Neuron (in vitro differentiated cells): ENCODE data around the gene ARID5B.
A peak's percentile ranks its signal among the peaks of the same experiment; 100 is the strongest.

Experiments used
- H2AFZ ChIP-seq: one replicate; pipeline ENCODE4 v1.6.1; 2013; ENCODE audit warnings: low read depth, mild to moderate bottlenecking, inconsistent platforms, low read length, moderate library complexity
- H3K27me3 ChIP-seq: one replicate; pipeline ENCODE4 v1.6.1; 2013; ENCODE audit warnings: low read length; ENCODE audit not compliant: insufficient read depth
- H3K36me3 ChIP-seq: one replicate; pipeline ENCODE4 v1.6.1; 2013; ENCODE audit warnings: low read length; ENCODE audit not compliant: insufficient read depth
- H3K4me1 ChIP-seq: one replicate; pipeline ENCODE4 v1.6.1; 2013; ENCODE audit warnings: low read length; ENCODE audit not compliant: insufficient read depth
- H3K4me3 ChIP-seq: 2 replicates; pipeline ENCODE4 v1.5.1; 2013; ENCODE audit warnings: mild to moderate bottlenecking, low read length, moderate library complexity
- H3K9me3 ChIP-seq: one replicate; pipeline ENCODE4 v1.6.1; 2013; ENCODE audit warnings: low read length

ARID5B gene

DNA sequence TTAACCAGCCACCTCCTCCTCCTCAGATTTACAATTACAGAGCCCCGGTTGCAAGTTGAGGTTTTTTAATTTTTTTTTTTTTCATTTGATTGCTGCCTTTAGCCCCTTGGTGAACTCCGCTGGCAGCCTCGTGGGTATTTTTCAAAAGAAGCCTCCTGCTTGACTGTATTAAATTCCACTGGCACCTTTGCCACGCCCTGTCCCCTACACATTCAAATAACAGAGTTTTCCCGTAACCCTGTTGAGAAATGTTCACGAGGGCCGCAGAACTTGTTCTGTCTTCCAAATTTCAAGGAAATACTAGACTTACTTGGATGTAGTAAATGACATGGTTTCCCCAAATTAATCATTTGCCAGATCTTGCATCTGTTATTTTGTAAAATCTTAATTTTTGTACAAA is 167.0 kb downstream of the ARID5B start:
- no peaks in the 10 kb centered on the region for H3K9me3 ChIP-seq
- H3K36me3 ChIP-seq = peaks cover 33% of the 10 kb centered on the region
- no peaks in the 10 kb centered on the region for H3K4me1 ChIP-seq
- no peak overlapping the region for H3K4me3 ChIP-seq
- H2AFZ ChIP-seq = no peak overlapping the region
- no peaks in the 10 kb centered on the region for H3K27me3 ChIP-seq

GRCh38 chr10:62069452-62070178 is 168.1 kb downstream of the ARID5B start:
- Histone ChIP-seq H3K36me3 (peaks cover 35% of the 10 kb centered on the region), H2AFZ (no peak overlapping the region), H3K9me3 (no peaks in the 10 kb centered on the region), H3K27me3 (no peaks in the 10 kb centered on the region), H3K4me3 (no peak overlapping the region), H3K4me1 (no peaks in the 10 kb centered on the region)

- Histone ChIP-seq H3K9me3 (no peaks in the 10 kb centered on the region), H2AFZ (no peak overlapping the region), H3K36me3 (peaks cover 30% of the 10 kb centered on the region), H3K4me3 (no peak overlapping the region), H3K4me1 (no peaks in the 10 kb centered on the region), H3K27me3 (no peaks in the 10 kb centered on the region)
These were observed 170.4 kb downstream of the ARID5B start for GRCh38 chr10:62071846-62072281.

DNA sequence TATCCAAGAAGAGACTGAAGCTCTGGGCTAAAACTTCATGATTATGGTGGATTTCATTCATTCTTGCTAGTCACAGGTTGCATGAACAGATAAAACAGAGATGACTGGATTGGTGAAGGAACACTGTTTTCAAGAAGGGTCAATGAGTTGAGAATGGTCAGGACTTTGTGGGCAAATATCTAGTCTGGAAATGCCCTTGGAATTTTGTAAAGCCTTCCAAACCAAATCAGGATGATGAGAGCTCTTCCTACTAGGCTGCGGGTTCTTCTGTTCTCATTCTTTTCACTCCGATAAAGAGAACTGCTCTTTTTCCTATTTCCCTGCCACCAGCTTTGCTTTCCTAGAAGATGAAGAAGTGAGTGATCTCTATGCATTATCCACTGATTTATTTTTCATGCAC is 171.4 kb downstream of the ARID5B start:
- no peak overlapping the region for H3K4me3 ChIP-seq
- H3K27me3 ChIP-seq = no peaks in the 10 kb centered on the region
- H3K4me1 ChIP-seq = no peaks in the 10 kb centered on the region
- H2AFZ ChIP-seq = no peak overlapping the region
- H3K9me3 ChIP-seq = no peaks in the 10 kb centered on the region
- peaks cover 30% of the 10 kb centered on the region for H3K36me3 ChIP-seq

DNA sequence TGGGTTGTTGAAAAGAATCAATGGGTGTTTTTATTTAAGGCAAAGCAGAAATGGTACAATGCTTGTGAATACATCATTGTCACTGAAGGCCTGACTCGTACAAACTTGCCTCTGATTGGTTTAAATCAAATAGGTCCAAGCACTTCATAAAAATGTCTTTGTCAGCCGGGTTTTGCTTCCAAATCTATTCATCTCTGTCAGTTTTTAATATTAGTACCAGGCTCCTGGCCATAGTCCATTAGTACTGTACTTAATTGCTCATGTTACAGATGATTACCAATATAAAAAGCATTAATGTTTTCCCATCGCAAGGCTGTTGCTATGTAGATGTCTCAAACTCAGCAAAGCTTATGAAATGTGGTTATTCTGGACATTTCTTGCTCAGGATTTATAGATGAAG is 171.9 kb downstream of the ARID5B start:
- H3K36me3 ChIP-seq = peaks cover 30% of the 10 kb centered on the region
- no peaks in the 10 kb centered on the region for H3K9me3 ChIP-seq
- no peaks in the 10 kb centered on the region for H3K27me3 ChIP-seq
- no peaks in the 10 kb centered on the region for H3K4me1 ChIP-seq
- H2AFZ ChIP-seq = no peak overlapping the region
- no peak overlapping the region for H3K4me3 ChIP-seq

- H2AFZ ChIP-seq = no peak overlapping the region
- peaks cover 25% of the 10 kb centered on the region for H3K36me3 ChIP-seq
- H3K27me3 ChIP-seq = no peaks in the 10 kb centered on the region
- H3K4me1 ChIP-seq = no peaks in the 10 kb centered on the region
- no peaks in the 10 kb centered on the region for H3K9me3 ChIP-seq
- no peak overlapping the region for H3K4me3 ChIP-seq
These were observed 173.9 kb downstream of the ARID5B start for GRCh38 chr10:62075414-62075813.

GRCh38 chr10:62075912-62076311 is 174.4 kb downstream of the ARID5B start:
- H3K27me3 ChIP-seq = no peaks in the 10 kb centered on the region
- H3K9me3 ChIP-seq = no peaks in the 10 kb centered on the region
- no peak overlapping the region for H3K4me3 ChIP-seq
- peaks cover 2% of the 10 kb centered on the region for H3K4me1 ChIP-seq
- H2AFZ ChIP-seq = no peak overlapping the region
- H3K36me3 ChIP-seq = peaks cover 22% of the 10 kb centered on the region

GRCh38 chr10:62076891-62077290 is 175.4 kb downstream of the ARID5B start:
- H3K27me3 ChIP-seq = no peaks in the 10 kb centered on the region
- peaks cover 12% of the 10 kb centered on the region for H3K4me1 ChIP-seq
- H3K9me3 ChIP-seq = no peaks in the 10 kb centered on the region
- H3K36me3 ChIP-seq = peaks cover 21% of the 10 kb centered on the region
- no peak overlapping the region for H2AFZ ChIP-seq
- H3K4me3 ChIP-seq = no peak overlapping the region

- Histone ChIP-seq H2AFZ (no peak overlapping the region), H3K4me3 (no peak overlapping the region), H3K36me3 (peaks cover 15% of the 10 kb centered on the region), H3K4me1 (peaks cover 18% of the 10 kb centered on the region), H3K9me3 (no peaks in the 10 kb centered on the region), H3K27me3 (no peaks in the 10 kb centered on the region)
These were observed 176.0 kb downstream of the ARID5B start for GRCh38 chr10:62077330-62078015.

GRCh38 chr10:62079885-62080559 is 178.5 kb downstream of the ARID5B start:
- Histone ChIP-seq H3K4me1 (peaks cover 33% of the 10 kb centered on the region), H3K36me3 (peaks cover under 1% of the 10 kb centered on the region), H3K9me3 (no peaks in the 10 kb centered on the region), H3K4me3 (no peak overlapping the region), H3K27me3 (no peaks in the 10 kb centered on the region), H2AFZ (no peak overlapping the region)

DNA sequence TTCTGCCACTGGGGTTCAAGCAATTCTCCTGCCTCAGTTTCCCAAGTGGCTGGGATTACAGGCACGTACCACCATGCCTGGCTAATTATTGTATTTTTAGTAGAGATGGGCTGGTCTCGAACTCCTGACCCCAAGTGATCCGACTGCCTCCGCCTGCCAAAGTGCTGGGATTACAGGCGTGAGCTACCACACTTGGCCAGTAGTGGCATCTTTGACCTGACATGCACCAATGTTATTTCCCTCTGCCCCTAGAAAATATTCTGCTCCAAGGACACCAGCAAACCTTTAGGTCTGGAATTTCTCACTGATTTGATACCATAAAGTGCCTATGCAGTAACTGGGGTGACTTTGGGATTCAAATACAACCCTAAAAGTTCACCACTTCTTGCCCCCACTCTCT is 179.4 kb downstream of the ARID5B start:
- H3K4me1 ChIP-seq = peaks cover 33% of the 10 kb centered on the region
- no peaks in the 10 kb centered on the region for H3K9me3 ChIP-seq
- no peaks in the 10 kb centered on the region for H3K27me3 ChIP-seq

GRCh38 chr10:62081341-62082270 is 180.1 kb downstream of the ARID5B start:
- H3K4me3 ChIP-seq = no peak overlapping the region
- peak overlapping the region; percentile 34 for H2AFZ ChIP-seq
- H3K36me3 ChIP-seq = peaks cover 12% of the 10 kb centered on the region
- H3K4me1 ChIP-seq = peaks cover 33% of the 10 kb centered on the region
- H3K9me3 ChIP-seq = no peaks in the 10 kb centered on the region
- no peaks in the 10 kb centered on the region for H3K27me3 ChIP-seq

More for the DNA sequence above, 179.4 kb downstream of the ARID5B start:
- Histone ChIP-seq H3K36me3 (peaks cover 9% of the 10 kb centered on the region), H3K4me3 (no peak overlapping the region), H2AFZ (no peak overlapping the region)
